HG02943 (cell line): ENCODE measurements around the gene CDH23.
A peak's percentile ranks its signal among the peaks of the same experiment; 100 is the strongest.

Source experiments
- ATAC-seq: cut with Tn5 transposase; IDR thresholded peaks from one replicate; pipeline ENCODE4 v1.9.1; 2021; ENCODE audit warnings: mild to moderate bottlenecking, low read depth, moderate library complexity; ENCODE audit not compliant: unreplicated experiment

The CDH23 gene

GRCh38 chr10:71725998-71726579 is 329.4 kb downstream of the CDH23 start:
- ATAC-seq: no peak

GRCh38 chr10:71726580-71727104 is 329.9 kb downstream of the CDH23 start:
- no peak for ATAC-seq

GRCh38 chr10:71727105-71727737 is 330.5 kb downstream of the CDH23 start:
- peak; percentile 50 for ATAC-seq

GRCh38 chr10:71727738-71728737 is 331.3 kb downstream of the CDH23 start:
- ATAC-seq: peak; percentile 55

GRCh38 chr10:71729161-71729636 is 332.5 kb downstream of the CDH23 start:
- no peak for ATAC-seq

- ATAC-seq: no peak
These were observed 335.1 kb downstream of the CDH23 start for GRCh38 chr10:71731791-71732190.

- ATAC-seq: no peak
These were observed 338.1 kb downstream of the CDH23 start for GRCh38 chr10:71734797-71735196.

- no peak for ATAC-seq
These were observed 339.2 kb downstream of the CDH23 start for GRCh38 chr10:71735709-71736569.

- no peak for ATAC-seq
These were observed 339.8 kb downstream of the CDH23 start for GRCh38 chr10:71736570-71736952.

GRCh38 chr10:71737001-71737833 is 340.5 kb downstream of the CDH23 start:
- no peak for ATAC-seq

GRCh38 chr10:71737834-71738197 is 341.1 kb downstream of the CDH23 start:
- ATAC-seq: no peak

GRCh38 chr10:71739358-71739900 is 342.7 kb downstream of the CDH23 start:
- no peak for ATAC-seq

GRCh38 chr10:71740069-71740653 is 343.4 kb downstream of the CDH23 start:
- no peak for ATAC-seq

GRCh38 chr10:71741029-71741428 is 344.3 kb downstream of the CDH23 start:
- ATAC-seq: no peak

- ATAC-seq: no peak
These were observed 345.0 kb downstream of the CDH23 start for GRCh38 chr10:71741671-71742070.

- ATAC-seq: no peak
These were observed 345.8 kb downstream of the CDH23 start for GRCh38 chr10:71742301-71743088.

- no peak for ATAC-seq
These were observed 346.5 kb downstream of the CDH23 start for GRCh38 chr10:71743089-71743838.
